Thymus (tissue), 11 donors: ENCODE data around the gene CPM. TPM values are rescaled to one million over a fixed set of nuclear protein-coding genes. Genes with fewer than 3 reads are reported as not detected.

Experiments used
- DNase-seq, 9 donors: peaks; one replicate each; pipeline ENCODE4 v3.0.0-alpha.2; 2013; ENCODE audit warnings: low spot score in 9 of 9, low read depth in 6 of 9, missing footprints in 1 of 9
- H3K27ac ChIP-seq, 2 donors: one replicate each; pipeline ENCODE4 v1.5.1; 2013; ENCODE audit warnings: control low read depth in 1 of 2, low read depth in 1 of 2, low read length in 1 of 2, mild to moderate bottlenecking in 1 of 2, moderate library complexity in 1 of 2
- H3K27me3 ChIP-seq, 2 donors: one replicate each; pipeline ENCODE4 v1.5.1; 2013; ENCODE audit warnings: low read length in 1 of 2; ENCODE audit not compliant: control insufficient read depth in 2 of 2, insufficient read depth in 1 of 2
- H3K36me3 ChIP-seq, 2 donors: one replicate each; pipeline ENCODE4 v1.5.1; 2013; ENCODE audit warnings: low read length in 1 of 2, mild to moderate bottlenecking in 1 of 2, moderate library complexity in 1 of 2; ENCODE audit not compliant: control insufficient read depth in 2 of 2, insufficient read depth in 2 of 2
- H3K4me1 ChIP-seq, 2 donors: one replicate each; pipeline ENCODE4 v1.5.1; 2013; ENCODE audit warnings: low read length in 2 of 2; ENCODE audit not compliant: control insufficient read depth in 2 of 2, insufficient read depth in 2 of 2
- H3K4me3 ChIP-seq, 2 donors: one replicate each; pipeline ENCODE4 v1.5.1; 2013; ENCODE audit warnings: low read length in 2 of 2, control low read depth in 1 of 2, mild to moderate bottlenecking in 1 of 2
- H3K9me3 ChIP-seq, 2 donors: one replicate each; pipeline ENCODE4 v1.5.1; 2013; ENCODE audit warnings: low read length in 1 of 2, mild to moderate bottlenecking in 1 of 2; ENCODE audit not compliant: control insufficient read depth in 2 of 2, insufficient read depth in 1 of 2
- WGBS: extraction: QIAGEN DNeasy Blood & Tissue Kit; methylation state at CpG from one replicate; pipeline ENCODE4 v1.1.7; 2013; 5-methylcytosine and 5-hydroxymethylcytosine counted together
- polyA plus RNA-seq: library from polyadenylated mRNA; stranded (reverse); fragments of 200-250 nt; gene quantifications from one replicate; pipeline ENCODE4 v1.2.3, GENCODE V29; 2013
- total RNA-seq: library from RNA; stranded (reverse); fragments of 120-200 nt; gene quantifications from one replicate; pipeline ENCODE4 v1.2.4, GENCODE V29; 2013
- donor health status: healthy.

Gene CPM
- total and polyA plus RNA-seq, 2 donors = 2.7 to 11.4 TPM

DNA sequence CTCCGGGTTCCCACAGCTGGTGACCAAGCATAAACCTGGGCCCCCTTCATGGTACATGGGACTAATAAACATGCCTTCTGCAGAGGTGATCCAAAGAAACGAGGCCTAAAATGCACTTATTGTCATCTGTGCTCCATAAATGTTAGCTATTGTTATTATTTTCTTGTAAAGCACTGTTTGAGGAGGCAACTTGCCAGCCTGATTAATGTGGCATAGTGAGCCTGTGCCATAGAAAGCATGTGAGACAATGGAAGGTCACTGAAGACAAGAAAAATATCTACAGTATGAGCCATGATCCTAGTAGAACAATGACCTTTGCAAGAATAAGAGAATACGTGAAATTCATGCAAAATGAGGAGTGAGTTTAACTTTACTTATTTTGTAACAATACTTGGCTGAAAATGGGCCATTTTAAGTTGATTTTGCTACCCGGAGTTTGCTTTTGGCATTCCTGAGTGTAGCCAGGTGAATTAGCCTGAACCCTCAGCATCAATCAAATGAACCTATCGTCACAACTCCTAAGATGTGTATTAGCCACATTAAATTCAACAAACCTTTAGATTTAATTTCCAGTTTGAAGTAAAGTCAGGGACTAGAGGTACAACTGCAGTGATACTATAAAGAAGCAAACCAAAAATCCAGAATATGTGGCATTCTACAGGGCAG is 52.2 kb downstream of the CPM start:
- Histone ChIP-seq H3K4me1 (no peaks in the 10 kb centered on the region), H3K9me3 (peaks cover 0 to 3% of the 10 kb centered on the region in 2 donors), H3K4me3 (no peak overlapping the region), H3K27me3 (no peaks in the 10 kb centered on the region), H3K27ac (no peak overlapping the region), H3K36me3 (no peaks in the 10 kb centered on the region)
- DNase-seq = no peak
- 95% methylated on average over 5 of the region's 5 CpGs for WGBS

DNA sequence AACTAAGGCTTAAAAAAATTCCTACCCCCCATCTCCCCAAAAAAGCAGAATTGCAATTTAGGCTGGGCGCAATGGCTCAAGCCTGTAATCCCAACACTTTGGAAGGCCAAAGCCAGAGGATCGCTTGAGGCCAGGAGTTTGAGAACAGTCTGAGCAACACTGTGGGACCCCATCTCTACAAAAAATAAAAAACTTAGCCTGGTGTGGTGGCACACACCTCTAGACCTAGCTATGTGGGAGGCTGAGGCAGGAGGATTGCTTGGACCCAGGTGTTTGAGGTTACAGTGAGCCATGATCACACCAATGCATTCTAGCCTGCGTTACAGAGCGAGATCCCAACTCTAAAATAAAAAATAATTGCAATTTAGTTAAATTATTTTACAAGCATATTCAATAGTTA is 54.1 kb downstream of the CPM start:
- DNase-seq = no peak
- peaks cover 0 to 3% of the 10 kb centered on the region in 2 donors for H3K9me3 ChIP-seq
- WGBS = 96% methylated on average over 4 of the region's 4 CpGs

DNA sequence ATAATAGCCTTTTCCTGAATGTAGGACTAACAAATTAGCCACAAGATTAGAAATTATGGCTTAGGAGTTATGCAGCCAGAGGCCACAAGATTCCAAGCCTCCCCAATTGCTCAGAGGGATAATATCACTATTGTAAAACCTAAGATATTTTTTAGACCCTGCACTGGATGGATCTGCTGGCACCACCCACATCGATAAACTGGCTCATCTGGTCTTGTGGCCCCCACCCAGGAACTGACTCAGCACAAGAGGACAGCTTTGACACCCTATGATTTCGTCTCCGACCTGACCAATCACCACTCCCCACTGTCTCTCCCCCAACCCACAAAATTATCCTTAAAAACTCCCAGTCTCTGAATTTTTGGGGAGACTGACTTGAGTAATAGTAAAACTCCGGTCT is 54.7 kb downstream of the CPM start:
- Histone ChIP-seq H3K27ac (no peak overlapping the region), H3K9me3 (peaks cover 0 to 3% of the 10 kb centered on the region in 2 donors), H3K27me3 (no peaks in the 10 kb centered on the region), H3K4me1 (no peaks in the 10 kb centered on the region), H3K36me3 (no peaks in the 10 kb centered on the region), H3K4me3 (no peak overlapping the region)
- 95% methylated on average over 4 of the region's 4 CpGs for WGBS
- DNase-seq = no peak

More for the DNA sequence above, 54.1 kb downstream of the CPM start:
- Histone ChIP-seq H3K27ac (no peak overlapping the region), H3K4me1 (no peaks in the 10 kb centered on the region), H3K27me3 (no peaks in the 10 kb centered on the region), H3K36me3 (no peaks in the 10 kb centered on the region), H3K4me3 (no peak overlapping the region)

DNA sequence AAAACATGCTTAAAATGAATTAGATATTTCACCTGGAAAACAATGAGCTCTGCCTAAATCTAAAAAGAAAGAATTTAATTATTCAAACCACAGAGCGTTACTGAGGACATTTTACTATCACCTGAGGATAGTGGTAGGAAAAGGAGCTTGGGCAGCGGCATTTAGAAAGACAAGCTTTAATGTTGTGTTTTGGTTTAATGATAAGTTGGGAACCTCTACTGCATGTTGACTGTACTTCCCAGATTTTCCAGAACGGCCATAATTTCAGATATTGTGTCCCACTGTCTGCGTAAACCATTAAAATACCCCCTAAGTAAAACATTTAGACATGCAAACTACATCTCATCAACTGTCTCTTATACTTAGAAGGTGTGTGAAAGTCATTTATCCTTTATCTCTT is 55.4 kb downstream of the CPM start:
- Histone ChIP-seq H3K27ac (no peak overlapping the region), H3K27me3 (no peaks in the 10 kb centered on the region), H3K4me1 (no peaks in the 10 kb centered on the region), H3K9me3 (peaks cover 0 to 3% of the 10 kb centered on the region in 2 donors), H3K36me3 (no peaks in the 10 kb centered on the region), H3K4me3 (no peak overlapping the region)
- DNase-seq = no peak
- WGBS = 96% methylated on average over 4 of the region's 4 CpGs

DNA sequence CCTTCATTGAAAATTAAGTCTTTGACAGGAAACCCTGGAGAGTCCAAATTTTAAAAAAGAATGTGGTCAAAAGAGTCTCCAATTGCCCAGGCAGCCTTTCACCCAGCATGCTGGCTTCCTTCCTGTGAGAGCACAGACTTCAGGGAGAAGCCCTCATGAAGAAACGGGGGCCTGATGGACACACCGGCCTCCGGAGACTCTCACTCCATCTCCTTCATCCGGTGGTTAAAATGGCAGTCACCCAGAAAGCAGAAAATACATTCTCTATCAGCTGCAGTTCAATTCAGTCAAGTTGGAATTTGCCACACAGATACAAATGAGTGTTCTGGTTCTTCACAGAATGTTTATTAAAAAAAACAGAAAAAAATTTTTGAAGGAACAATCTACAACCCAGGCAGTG is 56.5 kb downstream of the CPM start:
- 10% methylated on average over 4 of the region's 4 CpGs for WGBS
- no peaks in the 10 kb centered on the region for H3K4me1 ChIP-seq
- no peak for DNase-seq
- H3K9me3 ChIP-seq = peaks cover 0 to 3% of the 10 kb centered on the region in 2 donors
- H3K36me3 ChIP-seq = no peaks in the 10 kb centered on the region
- H3K27ac ChIP-seq = no peak overlapping the region
- H3K27me3 ChIP-seq = no peaks in the 10 kb centered on the region
- H3K4me3 ChIP-seq = no peak overlapping the region

DNA sequence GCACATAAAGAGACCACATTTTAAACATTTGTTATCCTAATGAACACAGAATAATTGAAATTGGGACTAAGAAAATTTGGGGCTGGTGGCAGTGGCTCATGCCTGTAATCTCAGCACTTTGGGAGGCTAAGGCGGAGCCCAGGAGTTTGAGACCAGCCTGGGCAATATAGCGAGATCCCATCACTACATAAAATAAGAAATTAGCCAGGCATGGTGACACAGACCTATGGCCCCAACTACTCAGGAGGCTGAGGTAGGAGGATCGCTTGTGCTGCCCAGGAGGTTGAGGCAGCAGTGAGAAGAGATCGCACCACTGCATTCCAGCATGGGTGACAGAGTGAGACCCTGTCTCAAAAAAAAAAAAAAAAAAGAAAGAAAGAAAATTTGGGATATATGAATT is 59.7 kb downstream of the CPM start:
- no peaks in the 10 kb centered on the region for H3K36me3 ChIP-seq
- no peaks in the 10 kb centered on the region for H3K9me3 ChIP-seq
- H3K27ac ChIP-seq = no peak overlapping the region
- H3K27me3 ChIP-seq = no peaks in the 10 kb centered on the region
- DNase-seq = no peak
- no peaks in the 10 kb centered on the region for H3K4me1 ChIP-seq
- WGBS = over 99% methylated on average over 4 of the region's 4 CpGs
- no peak overlapping the region for H3K4me3 ChIP-seq

DNA sequence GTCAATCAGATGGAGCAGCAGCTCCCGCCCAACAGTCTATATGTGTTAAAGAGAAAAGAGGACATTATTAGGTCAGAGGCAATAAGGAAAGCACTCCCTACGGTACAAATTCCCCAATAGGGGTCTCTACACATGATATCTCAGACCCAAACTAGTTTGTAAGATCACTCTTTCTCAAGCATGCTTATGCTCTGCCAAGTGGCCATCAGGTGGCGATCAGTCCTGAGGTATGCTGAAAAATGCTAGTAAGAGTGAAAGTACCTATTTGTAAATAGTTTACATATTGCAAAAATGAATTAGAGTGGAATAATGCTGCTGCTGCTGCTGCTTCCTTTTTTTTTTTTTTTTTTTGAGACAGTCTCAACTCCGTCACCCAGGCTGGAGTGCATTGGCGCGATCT is 61.0 kb downstream of the CPM start:
- Histone ChIP-seq H3K4me1 (peaks cover 0 to 5% of the 10 kb centered on the region in 2 donors), H3K9me3 (no peaks in the 10 kb centered on the region), H3K27me3 (no peaks in the 10 kb centered on the region), H3K36me3 (no peaks in the 10 kb centered on the region), H3K27ac (no peak overlapping the region), H3K4me3 (no peak overlapping the region)
- no peak for DNase-seq
- 92% methylated on average over 6 of the region's 6 CpGs for WGBS

DNA sequence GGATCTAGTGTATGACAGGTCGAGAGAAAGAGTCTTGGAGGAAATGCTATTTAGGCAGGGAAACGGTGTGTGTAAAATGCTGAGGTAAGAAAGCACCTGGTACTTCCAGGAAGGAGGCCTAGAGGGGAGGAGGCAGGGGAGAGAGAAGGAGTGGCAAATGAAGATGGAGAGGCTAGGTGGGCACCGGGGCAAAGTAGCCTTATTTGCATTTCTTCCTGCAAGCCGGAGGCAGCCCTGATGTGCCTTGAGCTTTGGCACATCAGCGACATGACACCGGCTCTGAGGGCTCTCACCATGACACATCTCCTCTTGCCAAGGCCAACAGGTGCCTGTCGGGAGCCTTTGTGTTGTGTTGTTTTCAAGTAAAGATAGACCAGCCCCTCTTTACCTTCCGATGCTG is 61.6 kb downstream of the CPM start:
- H3K9me3 ChIP-seq = no peaks in the 10 kb centered on the region
- no peak overlapping the region for H3K27ac ChIP-seq
- H3K36me3 ChIP-seq = no peaks in the 10 kb centered on the region
- 89% methylated on average over 8 of the region's 8 CpGs for WGBS
- DNase-seq = no peak
- H3K4me1 ChIP-seq = peaks cover 0 to 5% of the 10 kb centered on the region in 2 donors
- no peaks in the 10 kb centered on the region for H3K27me3 ChIP-seq
- H3K4me3 ChIP-seq = no peak overlapping the region

DNA sequence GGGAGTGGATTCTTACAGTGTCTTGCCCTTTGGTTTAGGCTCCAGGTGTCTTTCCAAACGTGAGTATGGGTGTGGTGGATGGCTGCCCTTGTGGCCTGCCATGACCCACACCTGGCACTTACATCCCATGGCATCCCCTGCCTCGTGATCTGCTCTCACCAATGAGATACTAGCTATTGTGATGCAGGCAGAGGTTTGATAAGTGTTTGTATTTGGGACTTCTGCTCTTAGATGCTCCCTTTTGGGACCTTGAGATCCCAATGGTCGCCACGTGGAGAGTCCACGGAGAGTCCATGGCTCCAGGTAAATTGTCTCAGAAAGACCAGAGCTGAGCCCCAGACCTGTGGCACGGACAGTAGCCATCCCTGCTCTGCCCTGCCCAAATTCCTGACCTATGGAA is 62.5 kb downstream of the CPM start:
- Histone ChIP-seq H3K9me3 (no peaks in the 10 kb centered on the region), H3K4me3 (no peak overlapping the region), H3K36me3 (no peaks in the 10 kb centered on the region), H3K27ac (no peak overlapping the region), H3K4me1 (peaks cover 0 to 5% of the 10 kb centered on the region in 2 donors), H3K27me3 (no peaks in the 10 kb centered on the region)
- WGBS = 92% methylated on average over 6 of the region's 6 CpGs
- no peak for DNase-seq
